COR-L47 (cell line): ENCODE measurements around the gene TBC1D3B.
"Not testable (repeated sequence)": the region's sequence is repeated elsewhere in the genome, so short reads cannot be mapped to it uniquely, and the experiment has no call there.

Source experiments
- DNase-seq: peaks from one replicate; lab custom pipeline; 2025; lab: John Stamatoyannopoulos, UW

The TBC1D3B gene

DNA sequence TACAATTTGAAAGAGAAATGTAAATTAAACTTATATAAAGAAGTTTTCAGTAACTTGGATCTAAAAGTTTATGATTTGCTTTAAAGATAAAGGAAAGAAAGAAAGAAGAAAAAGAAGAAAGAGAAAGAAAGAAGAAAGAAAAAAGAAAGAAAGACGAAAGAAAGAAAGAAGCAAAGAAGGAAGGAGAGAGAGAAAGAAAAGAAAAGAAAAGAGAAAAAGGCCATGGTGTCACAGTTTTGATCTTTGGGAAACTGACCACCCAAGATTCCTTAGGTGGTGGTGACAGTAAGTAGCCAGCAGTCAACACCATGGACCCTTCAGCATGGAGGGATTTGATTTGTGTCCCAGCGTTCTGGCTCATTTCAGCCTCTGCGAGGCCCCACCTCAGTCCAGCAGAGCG lies 24.7 kb upstream of the TBC1D3B start:
- not testable (repeated sequence) for DNase-seq

DNA sequence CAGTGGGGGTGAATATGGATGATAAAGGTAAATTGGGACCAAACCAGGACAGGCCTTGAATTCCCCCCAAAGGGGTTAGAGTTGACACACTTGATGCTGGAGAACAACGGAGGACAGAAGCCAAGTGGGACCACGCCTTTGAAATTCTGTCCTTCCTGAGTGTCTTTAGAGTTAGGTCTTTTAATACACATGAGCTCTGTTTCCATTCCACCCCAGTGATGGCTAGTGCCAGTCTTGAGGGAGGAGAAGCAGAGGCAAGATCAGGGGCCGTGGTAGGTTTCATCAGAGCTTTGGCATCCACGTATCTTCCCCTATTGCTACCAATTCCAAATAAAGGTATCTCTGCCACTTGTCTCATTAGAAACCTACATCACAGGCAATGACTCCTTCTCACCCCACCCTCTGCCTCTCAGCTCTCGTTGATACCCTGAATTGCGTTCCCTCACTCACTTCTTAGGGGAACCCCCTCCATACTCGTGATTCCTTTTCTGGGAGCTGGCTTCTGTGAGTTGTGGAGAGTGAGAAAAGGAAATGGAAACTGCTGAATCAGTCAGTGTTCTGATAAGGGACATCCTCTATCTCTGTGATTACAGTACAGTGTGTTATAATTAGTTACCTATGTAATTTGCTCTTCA lies 22.5 kb upstream of the TBC1D3B start:
- no peak for DNase-seq

GRCh38 chr17:36197387-36197703 lies 20.9 kb upstream of the TBC1D3B start:
- DNase-seq, result no peak

DNA sequence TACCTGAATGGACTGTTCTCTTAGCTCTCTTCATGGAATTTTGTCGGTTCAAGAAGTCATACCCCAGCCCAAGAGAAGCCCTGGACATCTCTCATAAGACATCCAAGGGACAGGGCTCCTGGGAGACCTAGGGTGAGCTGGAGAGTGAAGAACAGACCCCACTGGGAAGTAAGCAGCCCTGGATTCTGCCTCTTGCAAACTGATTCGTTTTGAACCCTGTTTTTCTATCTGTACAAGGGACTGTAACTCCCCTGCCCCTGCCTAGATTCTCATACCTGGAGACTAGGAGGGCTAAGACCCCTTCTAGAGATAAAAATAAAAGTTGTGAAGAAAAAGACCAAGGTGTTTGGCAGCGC lies 19.7 kb upstream of the TBC1D3B start:
- DNase-seq, result no peak

DNA sequence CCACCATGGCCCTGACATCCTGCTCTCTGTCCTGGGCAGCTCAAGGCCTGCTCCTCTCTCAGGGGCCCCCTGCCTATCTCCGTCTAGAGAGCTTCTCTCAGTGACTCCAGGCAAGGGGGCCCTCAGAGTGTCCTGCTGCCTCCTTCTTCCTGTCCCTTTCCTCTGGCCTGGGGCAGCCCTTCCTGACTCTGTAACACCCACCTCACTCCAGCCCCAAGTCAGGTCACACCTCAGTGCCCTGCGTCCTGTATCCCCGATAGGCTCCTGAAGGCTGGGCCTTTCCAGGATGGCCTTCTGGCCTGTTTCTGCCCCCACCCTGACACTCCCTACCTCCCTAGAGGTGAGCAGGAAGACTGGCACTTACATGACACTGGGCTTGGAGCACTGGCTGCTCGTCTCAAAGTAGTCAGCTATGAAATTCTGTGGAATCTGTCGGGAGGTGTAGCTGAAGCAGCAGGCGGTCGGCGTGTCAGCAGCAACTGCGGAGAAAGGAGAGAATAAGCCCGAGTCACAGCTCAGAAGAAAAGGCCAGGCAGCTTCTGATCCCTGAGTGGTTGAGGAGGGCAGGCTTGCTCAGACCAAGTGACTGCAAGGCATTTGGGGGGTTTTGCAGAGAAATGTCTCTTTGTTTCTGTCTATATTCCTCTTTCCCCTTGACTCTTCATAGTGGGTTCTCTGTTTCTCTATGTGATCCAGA lies 19.1 kb upstream of the TBC1D3B start:
- DNase-seq, result no peak

GRCh38 chr17:36194832-36195433 lies 18.5 kb upstream of the TBC1D3B start:
- DNase-seq, result not testable (repeated sequence)

- not testable (repeated sequence) for DNase-seq
Observed at GRCh38 chr17:36194147-36194831, 17.9 kb upstream of the TBC1D3B start.

DNA sequence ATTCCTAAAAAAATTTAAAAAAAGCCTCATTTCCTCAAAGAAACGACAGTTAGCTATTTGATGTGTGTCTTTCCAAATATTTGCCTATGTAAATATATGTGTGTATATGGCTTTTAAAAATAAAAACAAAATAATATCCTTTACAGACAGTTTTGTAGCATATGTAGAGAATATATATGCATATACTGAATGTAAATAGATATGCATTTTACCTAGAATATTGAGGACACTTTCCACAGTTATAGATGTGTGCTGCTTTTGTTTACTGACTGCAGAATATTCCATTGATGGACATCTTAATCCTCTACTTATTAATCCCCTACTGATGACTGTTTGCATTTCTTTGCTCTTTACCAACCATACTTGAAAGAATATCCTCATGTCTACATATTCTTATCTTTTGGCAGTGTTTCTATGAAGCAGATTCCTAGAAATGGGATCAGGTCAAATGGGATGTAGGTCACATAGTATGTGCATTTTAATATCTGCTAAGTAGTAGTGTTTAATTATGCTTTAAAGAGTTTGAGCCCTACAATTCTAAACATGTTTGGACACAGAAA lies 16.9 kb upstream of the TBC1D3B start:
- no peak for DNase-seq

DNA sequence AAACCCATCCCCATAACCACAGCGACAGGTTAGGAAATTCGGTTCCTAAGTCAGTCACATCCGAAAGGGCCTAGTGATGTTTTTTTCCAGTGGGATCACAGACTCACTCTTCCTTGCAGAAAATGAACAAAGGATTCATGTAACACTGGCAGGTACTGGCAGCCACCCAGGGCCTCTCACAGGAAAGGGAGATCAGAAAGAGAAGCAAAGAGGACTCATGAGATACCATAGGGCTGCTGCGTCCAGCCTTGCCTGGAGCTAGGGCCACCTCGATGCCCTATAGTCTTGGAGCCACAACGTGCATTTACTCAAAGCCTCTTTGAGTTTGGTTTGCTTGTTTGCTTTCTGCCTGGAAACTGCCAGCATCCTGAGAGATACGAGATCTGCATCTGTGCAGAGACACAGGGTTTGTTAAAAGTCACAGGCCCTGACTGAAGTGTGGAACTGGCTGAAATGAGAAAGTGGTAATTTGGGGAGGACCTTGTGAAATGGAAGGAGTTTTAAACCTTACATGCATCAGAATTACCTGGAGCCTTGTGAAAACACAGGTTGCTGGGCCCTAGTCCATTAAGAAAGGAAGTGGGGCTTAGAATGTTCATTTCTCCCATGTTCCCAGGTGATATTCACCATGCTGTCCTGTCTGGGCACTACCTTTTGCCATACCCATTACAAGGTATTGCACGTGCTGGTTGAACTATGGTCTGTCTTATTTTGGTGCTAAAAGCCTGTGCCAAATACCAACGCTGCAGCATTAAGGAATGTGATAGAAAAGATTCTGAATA lies 14.3 kb upstream of the TBC1D3B start:
- DNase-seq, result not testable (repeated sequence)

- DNase-seq, result not testable (repeated sequence)
Observed at GRCh38 chr17:36189993-36190392, 13.6 kb upstream of the TBC1D3B start.

DNA sequence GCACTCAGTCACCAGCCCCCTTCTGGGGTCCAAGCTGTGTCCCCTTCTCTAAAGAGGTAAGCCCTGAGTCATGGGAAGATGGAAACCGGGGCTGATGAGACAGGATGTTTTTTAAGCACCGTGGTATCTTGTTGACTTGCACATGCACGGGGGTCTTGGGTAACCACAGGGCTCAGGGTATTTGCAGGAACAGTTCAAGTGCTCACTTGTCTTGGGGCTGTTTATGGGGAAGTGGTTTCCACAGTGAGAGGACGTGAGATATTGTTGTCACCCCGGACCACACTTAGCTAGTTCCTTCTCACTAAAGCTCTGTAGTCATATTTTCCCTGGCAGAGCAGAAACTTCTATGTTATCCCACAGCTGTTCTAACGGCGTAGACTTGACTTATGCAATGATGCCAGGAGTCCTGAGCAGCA lies 12.5 kb upstream of the TBC1D3B start:
- DNase-seq, result no peak

GRCh38 chr17:36187943-36188665 lies 11.7 kb upstream of the TBC1D3B start:
- DNase-seq, result not testable (repeated sequence)

- DNase-seq, result not testable (repeated sequence)
Observed at GRCh38 chr17:36186810-36187763, 10.7 kb upstream of the TBC1D3B start.

GRCh38 chr17:36185416-36185815 lies 9.0 kb upstream of the TBC1D3B start:
- DNase-seq, result no peak

DNA sequence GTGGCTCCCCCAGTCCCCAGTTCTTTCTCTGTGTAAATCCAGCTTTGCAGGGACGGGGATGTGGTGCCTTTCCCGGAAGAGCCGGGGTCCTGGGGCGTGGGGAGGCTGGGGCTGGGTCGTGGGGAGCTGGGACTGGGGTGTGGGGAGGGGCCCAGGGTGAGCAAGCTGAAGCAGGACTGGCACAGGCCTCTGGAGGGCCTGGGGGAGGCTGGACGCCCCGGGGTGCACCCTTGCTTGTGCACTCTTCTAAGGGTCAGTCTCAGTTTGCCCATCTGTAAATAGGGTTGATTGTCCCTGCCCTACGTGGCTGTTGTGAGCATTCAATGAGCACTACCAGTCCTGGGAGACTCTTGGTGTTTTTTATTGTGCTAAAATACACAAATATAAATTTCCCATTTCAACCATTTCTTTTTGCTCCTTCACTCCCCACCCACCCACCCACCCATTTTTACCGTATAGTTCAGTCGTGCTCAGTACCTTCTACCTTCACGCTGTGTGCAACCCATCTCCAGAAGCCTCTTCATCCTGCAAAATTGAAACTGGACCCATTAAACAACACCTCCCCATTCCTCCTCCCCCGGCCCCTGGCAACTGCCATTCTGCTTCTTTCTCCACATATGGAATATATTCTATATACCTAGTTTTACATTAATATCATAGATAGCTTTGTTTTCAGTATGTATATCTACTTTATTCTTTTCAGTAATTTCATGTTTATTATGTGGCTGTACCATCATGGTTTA lies 7.8 kb upstream of the TBC1D3B start:
- no peak for DNase-seq

GRCh38 chr17:36183001-36183971 lies 6.8 kb upstream of the TBC1D3B start:
- DNase-seq, result no peak

DNA sequence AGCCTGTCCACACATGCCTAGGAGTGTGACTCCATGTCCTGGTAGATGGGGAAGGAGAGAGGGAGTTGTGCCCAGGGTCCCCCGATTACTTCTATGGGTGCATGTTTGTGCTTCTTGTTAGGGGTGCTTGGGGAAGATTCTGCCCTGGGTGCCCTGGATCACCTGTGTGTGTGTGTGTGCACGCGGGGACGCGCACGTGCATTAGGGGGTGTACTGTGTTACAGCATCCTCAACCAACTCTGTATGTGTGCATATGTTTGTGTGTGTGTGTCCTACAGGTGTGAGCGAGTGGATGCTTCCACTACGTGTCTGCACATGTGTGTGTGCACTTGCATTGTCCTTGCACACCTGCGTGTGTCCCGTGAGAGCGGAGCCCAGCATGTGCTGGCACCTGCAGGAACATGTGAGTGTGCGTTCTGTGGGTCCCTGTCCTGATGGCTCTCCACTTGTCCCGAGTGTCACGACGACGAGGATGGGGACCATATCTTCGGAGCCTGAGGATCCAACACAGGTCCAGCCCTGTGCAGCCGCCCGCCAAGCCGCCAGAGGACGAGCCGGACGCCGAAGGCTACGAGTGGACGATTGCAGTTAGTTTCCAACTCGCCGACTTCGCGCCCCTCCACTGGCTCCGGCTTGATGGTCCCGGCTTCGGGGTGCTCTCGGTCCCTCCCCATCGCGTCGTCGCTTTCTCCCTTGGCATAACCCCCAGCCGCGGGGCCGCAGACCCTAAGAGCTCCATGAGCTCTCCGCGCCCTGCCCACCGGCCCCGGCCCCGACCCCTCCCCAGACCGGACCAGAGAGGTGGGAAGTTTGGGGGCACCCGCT lies 6.0 kb upstream of the TBC1D3B start:
- no peak for DNase-seq
